Esophagus squamous epithelium (tissue), 5 donors: ENCODE results near the gene PLN. TPM values are rescaled to one million over a fixed set of nuclear protein-coding genes. Genes with fewer than 3 reads are reported as not detected.

ENCODE experiments used
- DNase-seq: peaks from one replicate; lab custom pipeline; 2025; lab: John Stamatoyannopoulos, UW
- H3K27ac ChIP-seq, 4 donors: fragments of 200-600 bp; sonication (generic); one replicate each; pipeline ENCODE4 v1.5.1; 2016 to 2019; ENCODE audit warnings: mild to moderate bottlenecking in 1 of 4
- H3K27me3 ChIP-seq, 4 donors: fragments of 200-600 bp; sonication (generic); 1 replicate in 3 of 4; 2 replicates in 1 of 4; pipeline versions ENCODE4 v1.5.1 to v1.6.0; 2017 to 2021; ENCODE audit warnings: antibody characterized with exemption in 1 of 4
- H3K36me3 ChIP-seq, 3 donors: fragments of 200-600 bp; sonication (generic); one replicate each; pipeline ENCODE4 v1.5.1; 2016 to 2019
- H3K4me1 ChIP-seq, 3 donors: fragments of 200-600 bp; sonication (generic); one replicate each; pipeline ENCODE4 v1.5.1; 2017 to 2019
- H3K4me3 ChIP-seq, 4 donors: fragments of 200-600 bp; sonication (generic); 1 replicate in 3 of 4; 2 replicates in 1 of 4; pipeline ENCODE4 v1.5.1; 2016 to 2019; ENCODE audit warnings: mild to moderate bottlenecking in 2 of 4, moderate library complexity in 1 of 4
- H3K9me3 ChIP-seq, 3 donors: fragments of 200-600 bp; sonication (generic); one replicate each; pipeline ENCODE4 v1.5.1; 2016 to 2019
- POLR2A ChIP-seq, 4 donors: fragments of 450-650 bp; IDR thresholded peaks; one replicate each; pipeline ENCODE4 v1.6.1; 2017; ENCODE audit warnings: antibody characterized with exemption in 4 of 4, mild to moderate bottlenecking in 4 of 4, moderate library complexity in 3 of 4
- WGBS, 2 donors: methylation state at CpG; one replicate each; pipeline ENCODE4 v1.1.5; 2018; 5-methylcytosine and 5-hydroxymethylcytosine counted together
- intact Hi-C: fragments of 100-400 bp; cut with DNase I; formaldehyde crosslinking; loops from one replicate; pipeline ENCODE4 v1.15.0; 2022
- total RNA-seq, 4 donors: library from RNA; depleted of rRNA; stranded (reverse); fragments of >200 nt; gene quantifications; one replicate each; pipeline ENCODE4 v1.1.0, GENCODE V29; 2016
- TF ChIP-seq, protein P1 (sequence below), 6 experiments: fragments of 450-650 bp in 4 of 6; fragments of 200-600 bp in 2 of 6; sonication (generic) in 2 of 6; IDR thresholded peaks; one replicate each; pipeline ENCODE4 v1.5.1; 2016 to 2019; ENCODE audit warnings: antibody characterized with exemption in 6 of 6, mild to moderate bottlenecking in 4 of 6, moderate library complexity in 4 of 6
- donor health status: DM: yes; HTN: yes; CAD: no.

Gene PLN
- total RNA-seq, 4 donors from 2014 or later = 1.1 to 48.8 (median 11.2) TPM

- TF ChIP-seq, protein P1, sequence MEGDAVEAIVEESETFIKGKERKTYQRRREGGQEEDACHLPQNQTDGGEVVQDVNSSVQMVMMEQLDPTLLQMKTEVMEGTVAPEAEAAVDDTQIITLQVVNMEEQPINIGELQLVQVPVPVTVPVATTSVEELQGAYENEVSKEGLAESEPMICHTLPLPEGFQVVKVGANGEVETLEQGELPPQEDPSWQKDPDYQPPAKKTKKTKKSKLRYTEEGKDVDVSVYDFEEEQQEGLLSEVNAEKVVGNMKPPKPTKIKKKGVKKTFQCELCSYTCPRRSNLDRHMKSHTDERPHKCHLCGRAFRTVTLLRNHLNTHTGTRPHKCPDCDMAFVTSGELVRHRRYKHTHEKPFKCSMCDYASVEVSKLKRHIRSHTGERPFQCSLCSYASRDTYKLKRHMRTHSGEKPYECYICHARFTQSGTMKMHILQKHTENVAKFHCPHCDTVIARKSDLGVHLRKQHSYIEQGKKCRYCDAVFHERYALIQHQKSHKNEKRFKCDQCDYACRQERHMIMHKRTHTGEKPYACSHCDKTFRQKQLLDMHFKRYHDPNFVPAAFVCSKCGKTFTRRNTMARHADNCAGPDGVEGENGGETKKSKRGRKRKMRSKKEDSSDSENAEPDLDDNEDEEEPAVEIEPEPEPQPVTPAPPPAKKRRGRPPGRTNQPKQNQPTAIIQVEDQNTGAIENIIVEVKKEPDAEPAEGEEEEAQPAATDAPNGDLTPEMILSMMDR (IDR thresholded peaks at IDR 0.05) = no peak
- no peak for TF ChIP-seq POLR2A (IDR thresholded peaks at IDR 0.05)
- intact Hi-C loops = loop anchor here (10.0 kb wide), 1 partner anchor 220 kb away; no protein-coding TSS in a partner anchor
- no peak for DNase-seq
These were observed 43.5 kb upstream of the PLN start for GRCh38 chr6:118504611-118505010.

GRCh38 chr6:118505656-118506055 is 42.4 kb upstream of the PLN start:
- Histone ChIP-seq H3K9me3 (no peaks in the 10 kb centered on the region), H3K27me3 (no peaks in the 10 kb centered on the region), H3K36me3 (peaks cover 0 to 11% (median 0%) of the 10 kb centered on the region in 3 donors), H3K27ac (no peak overlapping the region), H3K4me1 (no peaks in the 10 kb centered on the region), H3K4me3 (no peak overlapping the region)
- DNase-seq = no peak
- WGBS, 2 donors = 90 to 91% methylated on average over 2 of the region's 2 CpGs
- TF ChIP-seq, protein P1 (IDR thresholded peaks at IDR 0.05) = no peak
- no peak for TF ChIP-seq POLR2A (IDR thresholded peaks at IDR 0.05)
- intact Hi-C loops = loop anchor here (10.0 kb wide), 1 partner anchor 221 kb away; no protein-coding TSS in a partner anchor

More at GRCh38 chr6:118504611-118505010, 43.5 kb upstream of the PLN start:
- H3K36me3 ChIP-seq = peaks cover 0 to 11% (median 0%) of the 10 kb centered on the region in 3 donors
- WGBS, 2 donors = 94 to 100% methylated on average over 2 of the region's 2 CpGs
- H3K27me3 ChIP-seq = no peaks in the 10 kb centered on the region
- no peak overlapping the region for H3K27ac ChIP-seq
- no peaks in the 10 kb centered on the region for H3K9me3 ChIP-seq
- H3K4me3 ChIP-seq = no peak overlapping the region
- H3K4me1 ChIP-seq = no peaks in the 10 kb centered on the region

DNA sequence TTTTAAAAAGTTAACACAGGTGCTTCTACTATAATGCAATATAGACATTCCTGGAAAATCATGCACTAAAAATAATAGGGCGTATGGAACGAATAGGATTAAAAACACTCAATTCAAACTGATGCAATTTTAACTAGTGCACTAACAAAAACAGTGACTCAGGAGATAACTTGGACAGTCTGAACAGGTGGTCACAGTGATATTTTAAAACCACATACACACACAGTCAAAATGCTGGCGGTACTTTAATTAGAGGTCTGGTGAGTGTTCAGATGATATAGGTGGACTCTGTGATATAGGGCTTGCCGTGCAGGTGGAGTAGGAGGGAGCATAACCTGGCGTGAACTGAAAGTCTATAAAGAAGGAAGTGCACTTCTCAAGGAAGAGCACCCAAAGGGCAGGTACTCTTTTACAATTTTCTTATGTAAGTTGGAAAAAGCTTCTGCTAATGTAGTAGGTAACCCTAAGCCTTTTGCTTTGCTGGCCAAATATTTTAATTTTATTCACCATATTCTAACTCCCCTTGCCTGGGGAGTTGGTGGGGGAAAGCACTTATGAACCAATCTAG is 41.9 kb upstream of the PLN start:
- Histone ChIP-seq H3K27ac (no peak overlapping the region), H3K36me3 (peaks cover 0 to 11% (median 0%) of the 10 kb centered on the region in 3 donors), H3K4me1 (no peaks in the 10 kb centered on the region), H3K4me3 (no peak overlapping the region), H3K9me3 (no peaks in the 10 kb centered on the region), H3K27me3 (no peaks in the 10 kb centered on the region)
- WGBS, 2 donors = 84 to 85% methylated on average over 5 of the region's 5 CpGs
- TF ChIP-seq, protein P1 (IDR thresholded peaks at IDR 0.05) = no peak
- no peak for TF ChIP-seq POLR2A (IDR thresholded peaks at IDR 0.05)
- intact Hi-C loops = loop anchor here (10.0 kb wide), 1 partner anchor 221 kb away; no protein-coding TSS in a partner anchor
- DNase-seq = no peak

DNA sequence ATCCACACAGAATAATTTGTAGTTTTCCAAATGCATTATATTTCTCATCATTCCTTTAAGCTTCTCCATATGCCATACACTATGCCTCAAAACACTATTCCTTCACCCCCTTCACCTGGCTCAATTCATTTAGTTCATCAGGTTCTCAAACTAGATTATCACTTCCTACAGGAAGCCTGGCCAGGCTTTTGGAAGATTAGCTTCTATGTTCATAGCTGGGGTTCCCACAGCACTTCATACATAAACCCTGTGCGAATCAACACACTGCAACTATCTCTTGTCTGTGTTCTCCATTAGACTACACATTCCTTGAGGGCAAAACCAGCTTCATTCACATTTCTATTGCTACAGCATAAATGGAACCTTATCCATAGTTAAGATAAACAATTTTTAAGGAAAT is 40.5 kb upstream of the PLN start:
- intact Hi-C loops = loop anchor here (10.0 kb wide), 1 partner anchor 223 kb away; no protein-coding TSS in a partner anchor
- H3K27me3 ChIP-seq = no peaks in the 10 kb centered on the region
- no peaks in the 10 kb centered on the region for H3K4me1 ChIP-seq
- no peak overlapping the region for H3K27ac ChIP-seq
- WGBS, 2 donors = 94 to 100% methylated on average over 1 of the region's 1 CpG
- no peak overlapping the region for H3K4me3 ChIP-seq
- no peaks in the 10 kb centered on the region for H3K9me3 ChIP-seq
- peaks cover 0 to 11% (median 0%) of the 10 kb centered on the region in 3 donors for H3K36me3 ChIP-seq
- TF ChIP-seq, protein P1 (IDR thresholded peaks at IDR 0.05) = no peak
- TF ChIP-seq POLR2A (IDR thresholded peaks at IDR 0.05) = no peak
- DNase-seq = no peak

- WGBS, 2 donors = 46 to 48% methylated on average over 3 of the region's 3 CpGs
- intact Hi-C loops = loop anchor here (10.0 kb wide), 1 partner anchor 224 kb away; no protein-coding TSS in a partner anchor
- Histone ChIP-seq H3K36me3 (peaks cover 0 to 9% (median 0%) of the 10 kb centered on the region in 3 donors), H3K4me3 (no peak overlapping the region), H3K9me3 (no peaks in the 10 kb centered on the region), H3K27me3 (no peaks in the 10 kb centered on the region), H3K27ac (no peak overlapping the region), H3K4me1 (no peaks in the 10 kb centered on the region)
- DNase-seq = no peak
- no peak for TF ChIP-seq POLR2A (IDR thresholded peaks at IDR 0.05)
- TF ChIP-seq, protein P1 (IDR thresholded peaks at IDR 0.05) = peak in 4 of 6 experiments; percentile 23 to 46 (median 36)
These were observed 39.0 kb upstream of the PLN start for GRCh38 chr6:118509009-118509617.
